Chondrocyte (in vitro differentiated cells): Measurements from ENCODE around the gene CD200R1. TPM values are rescaled to one million over a fixed set of nuclear protein-coding genes. Genes with fewer than 3 reads are reported as not detected.

Experiments used
- DNase-seq: peaks from one replicate; pipeline ENCODE4 v3.0.0; 2021; ENCODE audit warnings: mixed read lengths, low spot score
- H3K27ac Mint-ChIP-seq: one replicate; pipeline ENCODE4 v1.8.0; 2021; ENCODE audit warnings: mild to moderate bottlenecking, moderate library complexity, mixed read lengths; ENCODE audit not compliant: unreplicated experiment
- H3K27me3 Mint-ChIP-seq: 2 replicates; pipeline ENCODE4 v1.8.0; 2021; ENCODE audit warnings: low read depth, mixed read lengths
- H3K36me3 Mint-ChIP-seq: 2 replicates; pipeline ENCODE4 v1.8.0; 2021; ENCODE audit warnings: low read depth, mixed read lengths
- H3K4me1 Mint-ChIP-seq: 2 replicates; pipeline ENCODE4 v1.8.0; 2021; ENCODE audit warnings: low read depth, mild to moderate bottlenecking, mixed read lengths
- H3K4me3 Mint-ChIP-seq: one replicate; pipeline ENCODE4 v1.8.0; 2021; ENCODE audit warnings: mild to moderate bottlenecking, moderate library complexity, mixed read lengths; ENCODE audit not compliant: unreplicated experiment
- H3K9me3 Mint-ChIP-seq: 2 replicates; pipeline ENCODE4 v1.8.0; 2021; ENCODE audit warnings: low read depth, mixed read lengths
- CTCF ChIP-seq: fragments of 200-600 bp; sonication (generic); IDR thresholded peaks from 2 replicates; pipeline ENCODE4 v1.5.0; 2021; ENCODE audit warnings: antibody characterized with exemption, mild to moderate bottlenecking, moderate library complexity
- total RNA-seq: library from RNA; stranded (reverse); gene quantifications from 3 replicates; pipeline ENCODE4 v1.2.1, GENCODE V29; 2021

CD200R1 gene
- total RNA-seq, 1 donor from 2014 or later, result not detected

- Mint-ChIP-seq H3K4me1 (no peaks in the 10 kb centered on the region), H3K4me3 (no peak overlapping the region), H3K27ac (no peak overlapping the region), H3K9me3 (peaks cover 31% of the 10 kb centered on the region), H3K36me3 (peaks cover 5% of the 10 kb centered on the region), H3K27me3 (peaks cover 17% of the 10 kb centered on the region)
- TF ChIP-seq CTCF, result no peak
- no peak for DNase-seq
These were observed 100.2 kb downstream of the CD200R1 start for GRCh38 chr3:112874725-112875124.

GRCh38 chr3:112873632-112874031 is 101.3 kb downstream of the CD200R1 start:
- no peaks in the 10 kb centered on the region for H3K4me1 Mint-ChIP-seq
- H3K36me3 Mint-ChIP-seq, result peaks cover 7% of the 10 kb centered on the region
- TF ChIP-seq CTCF, result no peak
- peaks cover 15% of the 10 kb centered on the region for H3K27me3 Mint-ChIP-seq
- no peak for DNase-seq
- H3K9me3 Mint-ChIP-seq, result peaks cover 33% of the 10 kb centered on the region
- H3K4me3 Mint-ChIP-seq, result no peak overlapping the region
- no peak overlapping the region for H3K27ac Mint-ChIP-seq

GRCh38 chr3:112871735-112872134 is 103.2 kb downstream of the CD200R1 start:
- H3K27ac Mint-ChIP-seq, result no peak overlapping the region
- H3K4me1 Mint-ChIP-seq, result no peaks in the 10 kb centered on the region
- no peak for TF ChIP-seq CTCF
- H3K4me3 Mint-ChIP-seq, result no peak overlapping the region
- no peak for DNase-seq
- H3K9me3 Mint-ChIP-seq, result peaks cover 40% of the 10 kb centered on the region
- peaks cover 24% of the 10 kb centered on the region for H3K27me3 Mint-ChIP-seq
- H3K36me3 Mint-ChIP-seq, result peaks cover 8% of the 10 kb centered on the region

Other genes with a start within 250 kb of the CD200R1 start
- gene CD200R1L, start 128.2 kb downstream of the CD200R1 start, total RNA-seq, result not detected in 3 replicates
- gene GTPBP8, start 15.9 kb upstream of the CD200R1 start, total RNA-seq, result 14.3 to 15.2 TPM (median 14.4 TPM) in 3 replicates
- gene BOC, start 236.5 kb upstream of the CD200R1 start, total RNA-seq, result 7.3 to 11.3 TPM (median 8.6 TPM) in 3 replicates